Naive thymus-derived CD8-positive, alpha-beta T cell (primary cell): ENCODE measurements around the gene IRF2BPL. TPM values are rescaled to one million over a fixed set of nuclear protein-coding genes. Genes with fewer than 3 reads are reported as not detected.

Source experiments
- ATAC-seq, 2 donors: fragments of 150-1000 bp; cut with Tn5 transposase in 1 of 2; sonication (Bioruptor Pico), chemical (Tn5 transposase) in 1 of 2; 1 replicate in 1 of 2; 2 replicates in 1 of 2; pipeline ENCODE4 v1.10.0; 2021; ENCODE audit warnings: mild to moderate bottlenecking in 2 of 2, moderate library complexity in 2 of 2
- POLR2A ChIA-PET: fragments of 350-600 bp; sonication (Branson Sonifier 250); formaldehyde crosslinking; loops from one replicate; lab custom pipeline; 2021; ENCODE audit warnings: antibody characterized with exemption; lab: Charles Lee
- DNase-seq, 10 donors: peaks; one replicate each; pipeline versions ENCODE4 v3.0.0 to v3.0.0-alpha.2; 2020 to 2022
- H3K27ac Mint-ChIP-seq, 10 donors: one replicate each; pipeline ENCODE4 v1.8.0; 2020 to 2022; ENCODE audit warnings: mild to moderate bottlenecking in 10 of 10, mixed read lengths in 10 of 10, moderate library complexity in 4 of 10, inconsistent platforms in 1 of 10
- H3K27me3 Mint-ChIP-seq, 5 donors: one replicate each; pipeline ENCODE4 v1.8.0; 2021 to 2022; ENCODE audit warnings: mixed read lengths in 5 of 5
- H3K36me3 Mint-ChIP-seq, 3 donors: one replicate each; pipeline ENCODE4 v1.8.0; 2020 to 2022; ENCODE audit warnings: mixed read lengths in 3 of 3, mild to moderate bottlenecking in 2 of 3, inconsistent platforms in 1 of 3
- H3K4me1 Mint-ChIP-seq, 4 donors: one replicate each; pipeline ENCODE4 v1.8.0; 2021 to 2022; ENCODE audit warnings: mixed read lengths in 4 of 4
- H3K4me3 Mint-ChIP-seq, 10 donors: one replicate each; pipeline ENCODE4 v1.8.0; 2020 to 2022; ENCODE audit warnings: mild to moderate bottlenecking in 10 of 10, mixed read lengths in 10 of 10, moderate library complexity in 6 of 10, inconsistent platforms in 1 of 10
- H3K9me3 Mint-ChIP-seq, 9 donors: one replicate each; pipeline ENCODE4 v1.8.0; 2020 to 2022; ENCODE audit warnings: mixed read lengths in 9 of 9, mild to moderate bottlenecking in 3 of 9, inconsistent platforms in 1 of 9, moderate library complexity in 1 of 9
- polyA plus RNA-seq, 3 donors: library from polyadenylated mRNA; unstranded; fragments of 300-500 nt; fragmentation: Illumina TruSeq; gene quantifications; one replicate each; pipeline ENCODE4 v1.2.3, GENCODE V29; 2021
- total RNA-seq, 8 experiments: library from RNA in 2 of 8; stranded (reverse) in 2 of 8; gene quantifications; one replicate each; pipeline ENCODE4 v1.2.3 and lab custom pipeline; 2021 to 2026

IRF2BPL gene
- total and polyA plus RNA-seq, 5 experiments from 2014 or later, result 1.9 to 26.5 (median 3.3) TPM

DNA sequence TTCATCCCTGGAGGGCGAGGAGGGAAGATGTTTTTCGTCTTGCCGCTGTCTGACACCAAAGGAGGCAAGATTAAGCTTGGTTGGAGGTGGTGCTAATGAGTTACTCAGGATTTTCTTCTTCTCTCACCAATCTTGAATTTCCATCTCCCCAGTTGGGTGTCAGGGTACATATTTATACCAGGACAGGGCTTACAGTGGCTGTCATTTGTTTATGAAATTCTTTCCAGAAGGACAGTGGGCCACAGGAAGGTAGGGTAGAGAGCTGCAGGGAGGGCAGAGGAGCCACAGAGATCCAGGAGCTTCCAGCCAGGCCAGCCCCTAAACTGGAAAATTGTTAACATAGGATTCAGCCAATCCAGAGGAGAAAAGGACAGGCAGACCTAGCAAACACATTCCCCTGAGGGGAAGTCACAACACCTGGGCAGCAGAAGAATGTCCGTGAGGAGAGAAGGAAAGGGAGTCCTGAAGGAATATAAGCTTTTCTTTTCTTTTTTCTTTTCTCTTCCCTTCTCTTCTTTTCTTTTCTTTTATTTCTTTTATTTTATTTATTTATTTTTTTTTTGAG, 40.5 kb downstream of the IRF2BPL start:
- Mint-ChIP-seq H3K36me3 (no peaks in the 10 kb centered on the region), H3K4me1 (peaks cover 4 to 20% (median 10%) of the 10 kb centered on the region in 4 donors), H3K4me3 (no peak overlapping the region), H3K27ac (peak overlapping the region in 2 of 10 donors; percentile 23 to 35), H3K27me3 (no peaks in the 10 kb centered on the region), H3K9me3 (no peaks in the 10 kb centered on the region)
- DNase-seq, result no peak
- POLR2A ChIA-PET, result interaction anchor here (0.7 kb wide), 2 partner anchors 26 to 79 kb away, joined by 3 to 5 read pairs; no protein-coding TSS in a partner anchor
- no peak for ATAC-seq

DNA sequence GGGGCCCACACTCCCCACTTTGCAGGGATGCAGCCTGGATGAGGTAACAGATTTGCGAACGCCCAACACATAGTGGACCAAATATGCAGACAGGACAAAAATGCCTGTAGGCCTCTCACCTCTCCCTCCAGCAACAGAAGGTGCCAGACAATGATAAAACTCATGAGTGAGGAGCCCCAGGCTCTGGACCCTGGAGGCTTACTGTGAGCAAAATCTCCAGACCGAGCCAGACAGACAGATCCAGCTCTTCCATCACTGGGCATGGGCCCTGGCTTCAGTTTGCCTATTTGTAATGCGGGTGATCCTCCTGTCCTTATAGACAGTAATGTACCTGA, 42.3 kb downstream of the IRF2BPL start:
- Mint-ChIP-seq H3K36me3 (peaks cover 0 to 4% (median 0%) of the 10 kb centered on the region in 3 donors), H3K4me3 (no peak overlapping the region), H3K9me3 (peaks cover 0 to 5% (median 0%) of the 10 kb centered on the region in 9 donors), H3K27ac (peak overlapping the region in 1 of 10 donors; percentile 20), H3K27me3 (no peaks in the 10 kb centered on the region), H3K4me1 (peaks cover 4 to 20% (median 10%) of the 10 kb centered on the region in 4 donors)
- ATAC-seq, result no peak
- no peak for DNase-seq
- POLR2A ChIA-PET, result interaction anchor here (1.6 kb wide), 1 partner anchor 54 kb away, joined by 3 read pairs; no protein-coding TSS in a partner anchor

DNA sequence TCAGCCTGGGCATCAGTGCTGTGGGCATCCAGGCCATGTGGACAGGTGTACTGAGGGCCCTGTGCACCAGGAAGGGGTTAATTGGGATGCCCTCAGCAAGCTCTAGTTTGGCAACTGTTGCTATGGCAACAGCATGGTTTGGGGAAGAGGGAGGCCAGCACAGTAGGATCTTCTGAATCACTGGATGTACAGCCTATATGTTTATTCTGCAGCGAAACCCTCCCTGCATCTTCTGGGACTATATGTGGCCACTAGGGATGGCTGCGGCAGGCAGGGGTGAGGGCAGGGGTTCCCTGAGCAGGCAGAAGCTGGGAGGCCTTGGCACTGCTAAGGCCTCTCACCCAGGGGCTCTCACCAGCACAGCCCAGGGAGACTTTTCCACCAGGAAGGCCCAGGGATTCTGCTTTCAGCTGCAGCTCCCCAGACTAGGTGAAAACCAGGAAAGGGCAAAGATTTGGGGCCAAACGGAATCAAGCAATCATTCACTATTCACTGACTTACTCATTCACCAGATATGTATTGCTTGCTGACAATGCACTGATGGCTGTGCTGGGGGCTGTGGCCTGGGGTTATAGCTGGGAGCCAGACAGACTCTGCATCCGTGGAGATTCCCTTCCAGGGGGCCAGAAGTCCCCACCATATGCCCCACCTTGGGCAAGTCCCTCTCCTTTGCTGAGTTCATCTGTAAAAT, 42.8 kb downstream of the IRF2BPL start:
- H3K27ac Mint-ChIP-seq, result peak overlapping the region in 1 of 10 donors; percentile 19
- H3K27me3 Mint-ChIP-seq, result no peaks in the 10 kb centered on the region
- no peak overlapping the region for H3K4me3 Mint-ChIP-seq
- peaks cover 0 to 6% (median 0%) of the 10 kb centered on the region in 9 donors for H3K9me3 Mint-ChIP-seq
- peaks cover 0 to 4% (median 0%) of the 10 kb centered on the region in 3 donors for H3K36me3 Mint-ChIP-seq
- no peak for DNase-seq
- peaks cover 4 to 20% (median 10%) of the 10 kb centered on the region in 4 donors for H3K4me1 Mint-ChIP-seq
- POLR2A ChIA-PET, result interaction anchor here (0.6 to 1.6 kb wide), 2 partner anchors 33 to 55 kb away, joined by 3 to 6 read pairs; no protein-coding TSS in a partner anchor
- ATAC-seq, result no peak

DNA sequence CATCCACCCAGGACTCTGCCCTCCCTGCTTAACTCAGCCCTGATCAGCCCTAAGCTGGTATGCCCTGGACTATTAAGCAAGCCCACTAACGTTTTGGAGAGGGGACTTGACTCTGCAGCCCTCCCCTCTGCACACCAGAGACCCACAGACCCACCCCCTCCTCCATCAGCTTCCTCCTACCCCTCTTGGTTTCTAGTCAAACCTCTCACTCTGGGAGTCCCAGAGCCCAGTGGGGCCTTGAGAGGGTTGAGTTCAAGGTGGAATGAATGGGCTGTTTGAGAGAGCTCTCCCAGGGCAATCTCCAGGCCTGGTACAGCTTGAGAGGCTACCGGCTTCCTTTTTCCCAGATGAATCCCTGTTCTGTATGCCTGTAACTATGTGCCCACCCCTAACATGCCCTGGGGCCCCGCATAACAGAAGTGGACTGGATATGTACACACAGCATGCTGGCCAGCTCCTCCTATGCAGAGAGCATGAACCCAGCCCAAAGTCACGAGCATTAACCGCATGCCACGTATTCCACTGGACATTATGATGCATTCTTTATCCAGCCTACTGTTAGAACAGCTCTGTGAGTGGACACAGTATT, 43.6 kb downstream of the IRF2BPL start:
- H3K4me1 Mint-ChIP-seq, result peaks cover 4 to 20% (median 9%) of the 10 kb centered on the region in 4 donors
- ATAC-seq, result no peak
- POLR2A ChIA-PET, result interaction anchor here (0.6 kb wide), 1 partner anchor 34 kb away, joined by 6 read pairs; no protein-coding TSS in a partner anchor

DNA sequence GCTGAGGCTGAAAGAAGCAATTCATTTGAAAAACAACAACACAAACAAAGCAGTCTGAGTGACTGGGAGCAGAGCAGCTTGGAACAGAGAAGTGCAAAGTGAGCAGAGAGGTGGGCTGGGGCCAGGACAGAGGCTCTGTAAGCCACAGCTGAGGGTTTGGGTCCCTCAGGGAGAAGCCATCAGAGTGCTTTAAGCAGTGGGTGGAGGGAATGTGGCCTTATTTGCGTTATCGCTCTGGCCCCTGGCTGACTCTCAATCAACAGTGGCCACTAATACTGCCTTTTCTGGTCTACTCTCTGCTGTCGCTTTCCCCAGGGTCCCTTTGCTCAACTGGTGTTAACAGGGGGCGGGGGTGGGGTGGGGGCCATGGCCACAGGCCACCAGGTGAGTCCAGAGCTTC, 44.2 kb downstream of the IRF2BPL start:
- Mint-ChIP-seq H3K4me1 (peaks cover 4 to 20% (median 9%) of the 10 kb centered on the region in 4 donors), H3K9me3 (peaks cover 0 to 6% (median 0%) of the 10 kb centered on the region in 9 donors), H3K27me3 (no peaks in the 10 kb centered on the region), H3K4me3 (no peak overlapping the region), H3K27ac (peak overlapping the region in 1 of 10 donors; percentile 48), H3K36me3 (peaks cover 0 to 4% (median 0%) of the 10 kb centered on the region in 3 donors)
- DNase-seq, result no peak
- POLR2A ChIA-PET, result interaction anchor here (1.1 kb wide), 2 partner anchors 10 to 22 kb away, joined by 3 to 8 read pairs; no protein-coding TSS in a partner anchor
- ATAC-seq, result no peak

More for the DNA sequence above, 43.6 kb downstream of the IRF2BPL start:
- no peak overlapping the region for H3K4me3 Mint-ChIP-seq
- DNase-seq, result no peak
- peaks cover 0 to 4% (median 0%) of the 10 kb centered on the region in 3 donors for H3K36me3 Mint-ChIP-seq
- H3K27ac Mint-ChIP-seq, result no peak overlapping the region
- peaks cover 0 to 6% (median 0%) of the 10 kb centered on the region in 9 donors for H3K9me3 Mint-ChIP-seq
- H3K27me3 Mint-ChIP-seq, result no peaks in the 10 kb centered on the region

DNA sequence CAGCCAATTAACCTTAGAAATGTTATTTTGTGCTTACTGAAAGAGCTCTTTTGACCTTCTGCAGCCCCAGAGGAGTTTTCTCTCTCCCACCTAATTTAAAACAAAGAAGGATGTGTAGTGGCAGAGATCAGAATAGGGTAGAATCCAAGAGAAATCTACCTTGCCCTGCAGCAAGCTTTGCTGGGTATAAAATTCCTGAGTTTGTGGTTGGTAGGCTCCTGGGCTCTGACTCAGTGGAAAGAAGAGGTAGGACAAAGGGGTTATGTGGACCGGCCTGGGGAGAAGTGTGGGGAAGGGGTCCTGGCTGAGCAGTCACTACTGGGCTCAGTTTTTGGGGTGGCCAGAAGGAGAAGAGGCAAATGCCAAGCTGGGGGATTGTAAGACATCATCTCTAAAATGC, 46.8 kb downstream of the IRF2BPL start:
- Mint-ChIP-seq H3K4me1 (peaks cover 2 to 30% (median 18%) of the 10 kb centered on the region in 4 donors), H3K36me3 (peaks cover 0 to 4% (median 0%) of the 10 kb centered on the region in 3 donors), H3K27me3 (no peaks in the 10 kb centered on the region), H3K4me3 (no peak overlapping the region), H3K9me3 (peaks cover 0 to 6% (median 0%) of the 10 kb centered on the region in 9 donors), H3K27ac (peak overlapping the region in 2 of 10 donors; percentile 45 to 64)
- ATAC-seq, result no peak
- no peak for DNase-seq
- POLR2A ChIA-PET, result interaction anchor here (1.1 kb wide), 1 partner anchor 10 kb away, joined by 3 read pairs; no protein-coding TSS in a partner anchor

DNA sequence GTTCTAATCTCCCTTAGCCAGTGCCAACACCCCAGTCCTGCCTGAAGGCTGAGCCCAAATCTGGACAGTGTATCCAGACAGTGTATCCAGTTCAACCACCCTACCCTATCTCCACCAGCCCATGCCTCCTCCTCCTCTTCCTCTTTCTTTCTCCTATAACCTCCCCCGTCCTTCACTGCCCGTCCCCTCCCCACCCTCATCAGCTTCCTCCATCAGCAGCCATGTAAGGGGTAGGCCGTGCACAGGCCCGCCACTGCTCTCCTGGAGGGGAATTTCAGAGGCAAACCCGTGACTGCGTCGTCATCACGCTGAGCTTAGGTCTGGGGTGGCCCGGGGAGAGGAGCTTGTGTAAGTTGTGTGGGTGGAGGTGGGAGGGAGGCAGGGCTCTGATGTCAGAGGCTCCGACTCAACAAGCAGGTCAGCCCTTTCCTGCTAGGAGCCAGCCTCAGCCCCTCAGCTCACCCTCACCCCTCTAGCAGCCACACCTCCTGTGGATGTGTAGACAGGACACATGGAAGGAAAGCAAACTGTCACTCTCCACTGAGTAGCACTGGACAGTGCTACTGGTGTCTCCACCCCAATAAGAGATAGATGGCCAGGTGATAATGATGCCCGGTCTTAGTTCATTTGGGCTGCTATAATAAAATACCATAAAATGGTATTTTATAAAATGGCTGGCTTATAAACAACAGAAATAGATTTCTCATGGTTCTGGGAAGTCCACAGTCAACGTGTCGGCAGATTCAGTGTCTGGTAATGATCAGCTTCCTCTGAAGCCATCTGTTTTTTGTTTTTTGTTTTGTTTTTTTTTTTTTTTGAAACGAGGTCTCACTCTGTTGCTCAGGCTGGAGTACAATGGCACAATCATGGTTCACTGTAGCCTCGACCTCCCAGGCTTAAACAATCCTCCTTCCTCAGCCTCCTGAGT, 50.5 kb downstream of the IRF2BPL start:
- peak overlapping the region in 7 of 10 donors; percentile 26 to 51 (median 34) for H3K4me3 Mint-ChIP-seq
- ATAC-seq (peak; percentile 98 to 99), DNase-seq (peak; percentile 41 to 87 (median 74))
- H3K36me3 Mint-ChIP-seq, result peaks cover 0 to 4% (median 0%) of the 10 kb centered on the region in 3 donors
- H3K27ac Mint-ChIP-seq, result peak overlapping the region; percentile 43 to 92 (median 80)
- H3K27me3 Mint-ChIP-seq, result no peaks in the 10 kb centered on the region
- POLR2A ChIA-PET, result interaction anchor here (0.6 to 2.1 kb wide), 5 partner anchors 11 to 82 kb away, joined by 3 to 10 read pairs (median 4); partner anchors contain the start of gene IRF2BPL
- H3K9me3 Mint-ChIP-seq, result peaks cover 0 to 6% (median 0%) of the 10 kb centered on the region in 9 donors
- H3K4me1 Mint-ChIP-seq, result peaks cover 4 to 29% (median 22%) of the 10 kb centered on the region in 4 donors

DNA sequence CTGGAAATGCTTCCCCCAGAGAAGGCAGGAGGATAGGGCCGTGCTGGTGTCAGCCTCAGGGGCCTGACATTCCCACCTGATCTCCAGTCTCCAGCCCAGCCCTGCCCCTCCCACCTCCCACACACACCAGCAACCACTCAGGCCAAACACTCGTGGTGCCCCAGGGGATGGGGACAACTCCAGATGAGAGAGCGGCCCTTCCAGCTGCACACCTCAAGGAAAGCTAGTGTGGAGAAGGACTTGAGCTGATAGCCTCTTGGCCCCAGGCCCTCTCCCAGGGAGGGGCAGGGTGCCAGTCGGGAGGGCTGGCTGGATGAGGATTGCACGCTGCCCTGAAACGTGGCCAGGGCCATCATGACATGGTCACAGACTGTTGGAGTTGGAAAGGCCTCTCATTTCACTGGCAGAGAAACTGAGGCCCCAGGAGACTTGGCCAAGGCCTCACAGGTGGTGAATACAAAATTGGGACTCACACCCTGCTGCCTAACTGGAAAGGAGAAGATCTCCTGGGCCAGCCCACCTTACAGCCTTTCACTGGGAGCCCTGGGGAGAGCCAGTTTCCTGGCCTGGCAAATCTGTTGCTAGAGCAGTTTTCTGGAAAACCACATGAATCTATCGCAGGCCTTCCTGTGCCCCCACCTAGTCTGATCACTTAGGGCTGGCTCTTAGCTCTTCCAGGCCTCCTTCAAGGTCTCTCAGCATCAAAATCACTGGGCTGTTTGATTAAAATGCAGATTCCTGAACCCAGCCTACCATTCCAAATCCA, 52.1 kb downstream of the IRF2BPL start:
- no peak for ATAC-seq
- Mint-ChIP-seq H3K27me3 (no peaks in the 10 kb centered on the region), H3K4me1 (peaks cover 4 to 29% (median 22%) of the 10 kb centered on the region in 4 donors), H3K9me3 (peaks cover 0 to 3% (median 0%) of the 10 kb centered on the region in 9 donors), H3K36me3 (no peaks in the 10 kb centered on the region), H3K4me3 (peak overlapping the region in 1 of 10 donors; percentile 24), H3K27ac (peak overlapping the region in 4 of 10 donors; percentile 41 to 81 (median 60))
- no peak for DNase-seq
- POLR2A ChIA-PET, result interaction anchor here (1.1 to 2.1 kb wide), 2 partner anchors 29 to 52 kb away, joined by 3 to 10 read pairs; partner anchors contain the start of gene IRF2BPL

DNA sequence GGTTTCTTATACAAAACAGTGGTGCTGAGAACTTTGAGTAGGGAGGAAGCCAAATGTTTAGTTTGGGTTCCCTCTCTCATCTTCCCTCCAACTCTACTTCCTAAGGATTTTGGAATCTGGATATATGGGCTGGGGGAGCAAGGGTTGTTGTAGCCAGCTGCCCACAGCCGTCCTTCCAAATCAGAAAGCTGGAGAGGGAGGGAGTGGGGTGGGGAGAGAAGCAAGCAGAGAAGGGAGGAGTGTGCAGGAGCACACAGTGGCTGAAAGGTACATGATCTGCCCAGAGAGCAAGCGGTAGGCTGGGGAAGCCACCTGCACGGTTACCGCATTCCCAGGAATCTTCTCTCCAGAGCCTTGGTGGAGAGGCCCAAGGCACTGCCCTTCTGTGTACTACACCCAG, 52.7 kb downstream of the IRF2BPL start:
- Mint-ChIP-seq H3K36me3 (no peaks in the 10 kb centered on the region), H3K27ac (peak overlapping the region in 2 of 10 donors; percentile 41 to 81), H3K4me3 (no peak overlapping the region), H3K27me3 (no peaks in the 10 kb centered on the region), H3K9me3 (no peaks in the 10 kb centered on the region), H3K4me1 (peaks cover 4 to 29% (median 22%) of the 10 kb centered on the region in 4 donors)
- ATAC-seq (no peak), DNase-seq (no peak)
- POLR2A ChIA-PET, result interaction anchor here (1.4 kb wide), 1 partner anchor 14 kb away, joined by 4 read pairs; no protein-coding TSS in a partner anchor

DNA sequence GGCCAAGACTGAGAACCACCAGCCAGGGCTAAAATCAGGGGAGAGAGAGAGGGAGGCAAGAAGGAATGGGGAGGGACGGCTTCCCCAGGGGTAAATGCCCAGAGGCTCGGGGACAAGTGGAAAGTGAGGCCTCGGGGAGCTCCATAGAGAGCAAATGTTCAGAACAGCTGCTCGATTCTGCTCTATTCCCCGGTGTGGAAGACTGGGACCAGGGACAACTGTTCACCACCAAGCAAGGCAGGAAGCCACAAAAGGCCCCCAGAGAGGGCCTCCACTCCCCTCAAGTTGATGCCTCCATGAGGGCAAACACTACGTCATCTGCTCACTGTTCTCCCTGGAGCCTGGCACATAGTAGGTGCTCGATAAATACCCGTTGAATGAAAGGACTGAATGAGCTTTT, 53.5 kb downstream of the IRF2BPL start:
- Mint-ChIP-seq H3K27me3 (no peaks in the 10 kb centered on the region), H3K4me3 (no peak overlapping the region), H3K36me3 (no peaks in the 10 kb centered on the region), H3K27ac (peak overlapping the region in 5 of 10 donors; percentile 22 to 52 (median 41)), H3K4me1 (peaks cover 4 to 29% (median 22%) of the 10 kb centered on the region in 4 donors), H3K9me3 (no peaks in the 10 kb centered on the region)
- POLR2A ChIA-PET, result interaction anchor here (0.6 to 1.4 kb wide), 4 partner anchors 13 to 55 kb away, joined by 3 to 4 read pairs (median 3); no protein-coding TSS in a partner anchor
- DNase-seq (no peak), ATAC-seq (no peak)
